ENCODE measurements around the gene GRID1. TPM values are rescaled to one million over a fixed set of nuclear protein-coding genes. Genes with fewer than 3 reads are reported as not detected.

The GRID1 gene
- total RNA-seq, 4 donors from 2014 or later, result 0.03 to 2.7 (median 0.49) TPM

DNA sequence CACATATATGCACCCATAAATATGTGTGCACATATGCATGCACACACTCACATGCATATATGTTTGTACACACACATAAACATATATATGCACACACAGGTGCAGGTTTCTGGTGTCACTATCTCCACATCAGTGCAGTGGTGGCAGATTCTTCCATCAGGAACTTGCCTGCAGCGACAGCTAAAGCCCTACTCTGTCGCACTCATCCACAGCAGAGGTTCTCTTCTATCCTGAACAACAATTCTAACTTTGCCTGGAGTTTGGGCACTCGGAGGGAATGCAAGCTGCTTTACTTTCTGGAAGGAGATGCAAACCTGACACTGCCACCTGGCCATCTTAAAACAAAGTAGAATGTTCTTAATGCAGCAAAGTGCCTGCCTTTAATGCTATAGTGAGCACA is 745.8 kb downstream of the GRID1 start:
- H3K27ac ChIP-seq, result no peak overlapping the region
- no peaks in the 10 kb centered on the region for H3K36me3 ChIP-seq
- TF ChIP-seq POLR2A (IDR thresholded peaks at IDR 0.05), result no peak
- TF ChIP-seq, protein P1, sequence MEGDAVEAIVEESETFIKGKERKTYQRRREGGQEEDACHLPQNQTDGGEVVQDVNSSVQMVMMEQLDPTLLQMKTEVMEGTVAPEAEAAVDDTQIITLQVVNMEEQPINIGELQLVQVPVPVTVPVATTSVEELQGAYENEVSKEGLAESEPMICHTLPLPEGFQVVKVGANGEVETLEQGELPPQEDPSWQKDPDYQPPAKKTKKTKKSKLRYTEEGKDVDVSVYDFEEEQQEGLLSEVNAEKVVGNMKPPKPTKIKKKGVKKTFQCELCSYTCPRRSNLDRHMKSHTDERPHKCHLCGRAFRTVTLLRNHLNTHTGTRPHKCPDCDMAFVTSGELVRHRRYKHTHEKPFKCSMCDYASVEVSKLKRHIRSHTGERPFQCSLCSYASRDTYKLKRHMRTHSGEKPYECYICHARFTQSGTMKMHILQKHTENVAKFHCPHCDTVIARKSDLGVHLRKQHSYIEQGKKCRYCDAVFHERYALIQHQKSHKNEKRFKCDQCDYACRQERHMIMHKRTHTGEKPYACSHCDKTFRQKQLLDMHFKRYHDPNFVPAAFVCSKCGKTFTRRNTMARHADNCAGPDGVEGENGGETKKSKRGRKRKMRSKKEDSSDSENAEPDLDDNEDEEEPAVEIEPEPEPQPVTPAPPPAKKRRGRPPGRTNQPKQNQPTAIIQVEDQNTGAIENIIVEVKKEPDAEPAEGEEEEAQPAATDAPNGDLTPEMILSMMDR (IDR thresholded peaks at IDR 0.05), result no peak
- H3K4me3 ChIP-seq, result no peak overlapping the region
- DNase-seq, result no peak
- H3K4me1 ChIP-seq, result no peaks in the 10 kb centered on the region
- 78 to 82% methylated on average over 3 of the region's 3 CpGs for WGBS, 2 donors
- no peaks in the 10 kb centered on the region for H3K27me3 ChIP-seq
- intact Hi-C loops (cut with DNase I), result no loop called here
- H3K9me3 ChIP-seq, result no peaks in the 10 kb centered on the region

DNA sequence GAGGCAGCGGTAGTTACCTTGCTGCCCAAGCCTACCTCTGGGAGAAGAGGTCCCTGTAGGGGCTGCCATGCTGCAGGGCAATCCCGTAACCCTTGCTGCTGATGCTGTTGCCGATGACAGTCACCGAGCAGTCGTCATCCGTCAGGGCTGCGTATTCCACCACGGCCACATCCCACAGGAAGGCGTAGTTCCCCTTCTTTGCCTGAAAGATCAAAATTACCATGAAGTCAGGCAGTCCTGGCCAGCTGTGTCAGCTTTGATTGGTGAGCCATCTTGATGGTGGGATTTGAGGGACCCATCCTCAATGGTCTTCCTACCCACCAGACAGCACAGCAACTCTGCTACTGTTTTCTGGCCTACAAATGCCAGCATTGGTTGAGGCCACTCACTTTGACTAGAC is 746.8 kb downstream of the GRID1 start:
- H3K4me1 ChIP-seq, result no peaks in the 10 kb centered on the region
- intact Hi-C loops (cut with DNase I), result no loop called here
- H3K27me3 ChIP-seq, result no peaks in the 10 kb centered on the region
- H3K4me3 ChIP-seq, result no peak overlapping the region
- no peaks in the 10 kb centered on the region for H3K9me3 ChIP-seq
- H3K36me3 ChIP-seq, result no peaks in the 10 kb centered on the region
- no peak for DNase-seq
- no peak overlapping the region for H3K27ac ChIP-seq
- 85 to 95% methylated on average over 9 of the region's 9 CpGs for WGBS, 2 donors
- no peak for TF ChIP-seq POLR2A (IDR thresholded peaks at IDR 0.05)
- TF ChIP-seq, protein P1 (IDR thresholded peaks at IDR 0.05), result no peak

DNA sequence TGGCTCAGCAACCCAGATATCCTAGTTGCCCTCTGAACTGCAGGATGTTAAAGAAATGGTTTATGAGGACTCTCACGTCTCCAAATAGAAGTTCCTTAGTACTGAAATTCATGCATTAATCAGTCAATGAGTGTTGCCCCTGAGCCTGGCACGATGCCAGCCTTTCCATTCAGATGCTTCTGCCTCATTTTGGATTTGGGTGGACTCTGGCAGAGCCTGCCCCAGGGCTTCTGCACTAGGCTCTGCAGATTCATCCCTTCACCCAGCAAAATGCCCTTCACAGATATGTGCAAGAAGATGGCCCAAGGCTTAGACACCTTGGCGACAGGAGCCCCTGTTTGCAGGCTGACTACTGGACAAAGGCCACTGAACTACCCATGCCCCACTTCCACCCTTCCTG is 747.8 kb downstream of the GRID1 start:
- no peaks in the 10 kb centered on the region for H3K27me3 ChIP-seq
- no peaks in the 10 kb centered on the region for H3K36me3 ChIP-seq
- H3K9me3 ChIP-seq, result no peaks in the 10 kb centered on the region
- intact Hi-C loops (cut with DNase I), result no loop called here
- H3K27ac ChIP-seq, result no peak overlapping the region
- H3K4me1 ChIP-seq, result no peaks in the 10 kb centered on the region
- H3K4me3 ChIP-seq, result no peak overlapping the region
- 44 to 65% methylated on average over 3 of the region's 3 CpGs for WGBS, 2 donors
- TF ChIP-seq POLR2A (IDR thresholded peaks at IDR 0.05), result no peak
- TF ChIP-seq, protein P1 (IDR thresholded peaks at IDR 0.05), result no peak
- DNase-seq, result no peak

DNA sequence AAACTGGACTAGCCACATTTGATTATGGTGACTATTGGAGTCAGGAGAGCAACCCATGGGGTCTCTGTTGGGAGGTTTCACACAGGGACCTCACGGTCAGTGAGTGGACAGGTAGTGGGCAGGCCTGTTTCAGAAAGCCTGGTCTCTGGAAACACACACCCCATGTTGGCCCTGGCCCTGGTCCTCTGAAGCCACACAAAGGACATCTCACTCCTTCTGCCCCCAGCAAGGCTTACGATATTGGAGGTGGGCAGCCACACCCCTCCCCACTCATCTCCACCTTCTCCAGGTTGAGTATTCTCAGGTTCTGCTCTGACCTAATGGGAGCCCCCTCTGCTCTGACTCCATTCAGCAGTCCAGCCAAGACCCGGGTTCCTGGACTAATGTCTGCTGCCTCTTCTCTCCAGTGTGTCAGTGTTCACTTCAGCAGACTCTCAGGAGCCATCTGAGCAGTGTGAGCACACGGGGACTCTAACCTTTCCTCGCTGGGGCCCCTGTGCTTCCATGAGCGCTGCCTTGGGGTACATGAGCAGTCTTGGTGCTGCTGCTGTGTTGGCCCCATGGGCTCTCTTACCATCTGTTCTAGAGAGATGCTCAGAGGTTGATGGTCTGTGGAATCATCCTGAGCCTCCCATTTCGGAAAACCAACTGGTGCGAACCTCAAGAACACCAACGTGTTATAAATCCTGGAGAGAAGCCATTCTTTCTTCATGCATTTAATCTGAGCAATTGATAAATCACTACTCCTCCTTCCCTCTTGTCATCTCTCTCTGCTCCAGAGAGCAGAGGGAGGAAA is 748.6 kb downstream of the GRID1 start:
- 77 to 83% methylated on average over 5 to 9 of the region's 9 CpGs for WGBS, 2 donors
- H3K36me3 ChIP-seq, result no peaks in the 10 kb centered on the region
- H3K4me3 ChIP-seq, result no peak overlapping the region
- H3K27ac ChIP-seq, result no peak overlapping the region
- no peaks in the 10 kb centered on the region for H3K27me3 ChIP-seq
- H3K9me3 ChIP-seq, result no peaks in the 10 kb centered on the region
- no peak for TF ChIP-seq POLR2A (IDR thresholded peaks at IDR 0.05)
- TF ChIP-seq, protein P1 (IDR thresholded peaks at IDR 0.05), result no peak
- intact Hi-C loops (cut with DNase I), result no loop called here
- no peaks in the 10 kb centered on the region for H3K4me1 ChIP-seq
- DNase-seq, result no peak

DNA sequence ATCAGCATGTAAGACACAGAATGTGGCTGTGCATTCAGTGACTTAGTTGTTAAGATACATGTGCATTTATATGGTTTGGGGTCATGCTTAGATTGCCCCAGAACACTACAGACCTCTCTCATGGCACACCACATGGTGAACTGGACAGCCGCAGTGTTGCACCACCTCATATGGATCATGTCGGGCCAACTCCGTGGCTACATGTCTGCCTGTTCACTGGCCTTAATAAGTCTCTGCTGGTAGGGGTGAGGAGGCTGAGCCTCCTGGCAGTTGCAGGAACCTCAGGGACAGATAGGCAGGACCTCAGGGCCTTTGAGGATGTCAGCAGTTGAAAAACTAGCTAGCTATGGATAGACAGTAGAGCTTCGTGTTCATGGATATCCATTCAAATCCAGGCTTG is 751.0 kb downstream of the GRID1 start:
- intact Hi-C loops (cut with DNase I), result no loop called here
- H3K4me3 ChIP-seq, result no peak overlapping the region
- no peaks in the 10 kb centered on the region for H3K4me1 ChIP-seq
- TF ChIP-seq POLR2A (IDR thresholded peaks at IDR 0.05), result no peak
- TF ChIP-seq, protein P1 (IDR thresholded peaks at IDR 0.05), result no peak
- DNase-seq, result no peak
- 87 to 90% methylated on average over 3 to 4 of the region's 4 CpGs for WGBS, 2 donors
- no peaks in the 10 kb centered on the region for H3K36me3 ChIP-seq
- no peaks in the 10 kb centered on the region for H3K9me3 ChIP-seq
- H3K27ac ChIP-seq, result no peak overlapping the region
- no peaks in the 10 kb centered on the region for H3K27me3 ChIP-seq

Data from esophagus squamous epithelium (tissue), 5 donors.